ENCODE results near the gene FBXO3.

FBXO3 gene

GRCh38 chr11:33700063-33700501 lies 74.2 kb downstream of the FBXO3 start:
- DNase-seq: no peak

- no peak for DNase-seq
These were observed 74.7 kb downstream of the FBXO3 start for GRCh38 chr11:33699515-33700062.

DNA sequence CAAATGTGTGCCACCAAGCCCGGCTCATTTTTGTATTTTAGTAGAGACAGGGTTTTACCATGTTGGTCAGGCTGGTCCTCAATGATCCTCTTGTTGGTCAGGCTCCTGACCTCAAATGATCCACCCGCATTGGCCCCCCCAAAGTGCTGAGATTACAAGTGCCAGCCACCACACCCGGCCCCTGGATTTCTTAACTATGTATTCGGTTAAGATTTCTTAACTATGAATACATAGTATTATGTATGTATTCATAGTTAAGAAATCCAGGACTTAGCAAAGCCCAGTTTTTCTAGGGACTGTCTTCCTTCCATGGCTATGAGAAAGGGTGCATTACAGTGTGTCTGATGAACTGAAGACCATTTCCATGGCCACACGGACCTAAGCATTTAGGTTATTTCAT lies 75.4 kb downstream of the FBXO3 start:
- DNase-seq: no peak

DNA sequence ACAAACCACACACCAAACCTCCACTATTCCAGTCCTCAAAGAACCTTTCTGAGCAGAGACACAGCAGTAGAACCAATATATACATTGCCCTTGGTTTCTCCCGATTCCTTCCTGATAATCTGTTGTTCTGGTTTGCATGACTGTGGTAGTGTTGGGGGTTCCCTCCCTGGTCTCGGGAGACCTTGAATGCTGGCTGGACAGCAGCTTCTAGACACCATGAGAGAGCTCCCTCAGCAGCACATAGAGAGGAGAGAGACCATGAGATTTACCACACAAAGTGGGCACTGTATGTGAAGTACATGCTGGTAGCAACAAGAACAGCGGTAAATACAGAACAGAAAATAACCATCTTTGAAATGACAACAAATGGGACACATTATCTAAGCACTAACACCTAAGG lies 76.3 kb downstream of the FBXO3 start:
- no peak for DNase-seq

- no peak for DNase-seq
These were observed 77.2 kb downstream of the FBXO3 start for GRCh38 chr11:33696931-33697638.

GRCh38 chr11:33696411-33696810 lies 77.9 kb downstream of the FBXO3 start:
- no peak for DNase-seq

DNA sequence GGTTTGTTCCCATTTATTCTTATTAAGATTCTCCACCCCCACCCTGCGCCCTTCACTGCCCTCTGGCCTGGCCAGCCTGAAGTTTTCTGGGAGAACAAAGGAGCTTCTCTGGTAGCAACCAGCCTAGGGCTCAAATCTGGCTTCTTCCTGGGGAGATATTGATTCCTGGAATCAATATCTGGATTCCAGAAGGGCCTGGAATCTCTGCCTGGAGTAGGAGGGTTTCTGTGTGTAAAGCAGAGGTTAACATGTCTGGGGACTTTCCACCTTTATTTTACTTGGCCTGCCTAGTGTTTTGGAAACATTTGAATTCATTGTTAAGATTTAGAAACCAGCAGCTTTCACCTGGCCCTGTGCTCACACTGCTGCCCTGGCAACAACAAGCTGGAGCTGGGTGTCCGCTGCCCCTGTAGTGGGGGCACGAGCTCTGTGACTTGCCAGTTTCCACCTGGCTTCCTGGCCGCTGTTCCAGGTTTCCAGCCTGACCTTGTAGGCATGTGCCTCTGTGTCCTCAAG lies 79.2 kb downstream of the FBXO3 start:
- no peak for DNase-seq

GRCh38 chr11:33694346-33695050 lies 79.8 kb downstream of the FBXO3 start:
- DNase-seq: no peak

DNA sequence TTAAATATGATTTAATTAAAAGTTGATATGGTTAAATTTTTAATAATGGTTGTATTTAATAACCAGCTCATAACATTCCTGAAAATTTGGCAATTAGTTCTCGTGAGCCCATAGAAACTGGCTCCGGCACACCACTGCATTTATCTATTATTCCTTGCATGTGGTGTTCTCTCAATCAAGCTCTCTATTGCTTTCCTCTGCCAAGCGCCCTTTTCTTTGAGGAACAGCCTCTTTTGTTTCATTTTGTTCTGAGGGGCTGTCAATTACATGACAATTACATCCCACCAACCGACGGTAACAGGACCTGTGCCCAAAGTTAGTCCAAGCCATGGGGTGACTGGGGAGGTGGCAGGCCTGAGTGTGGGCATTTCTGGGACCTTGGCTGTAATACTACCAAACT lies 81.8 kb downstream of the FBXO3 start:
- DNase-seq: no peak

GRCh38 chr11:33692013-33692504 lies 82.3 kb downstream of the FBXO3 start:
- DNase-seq: no peak

DNA sequence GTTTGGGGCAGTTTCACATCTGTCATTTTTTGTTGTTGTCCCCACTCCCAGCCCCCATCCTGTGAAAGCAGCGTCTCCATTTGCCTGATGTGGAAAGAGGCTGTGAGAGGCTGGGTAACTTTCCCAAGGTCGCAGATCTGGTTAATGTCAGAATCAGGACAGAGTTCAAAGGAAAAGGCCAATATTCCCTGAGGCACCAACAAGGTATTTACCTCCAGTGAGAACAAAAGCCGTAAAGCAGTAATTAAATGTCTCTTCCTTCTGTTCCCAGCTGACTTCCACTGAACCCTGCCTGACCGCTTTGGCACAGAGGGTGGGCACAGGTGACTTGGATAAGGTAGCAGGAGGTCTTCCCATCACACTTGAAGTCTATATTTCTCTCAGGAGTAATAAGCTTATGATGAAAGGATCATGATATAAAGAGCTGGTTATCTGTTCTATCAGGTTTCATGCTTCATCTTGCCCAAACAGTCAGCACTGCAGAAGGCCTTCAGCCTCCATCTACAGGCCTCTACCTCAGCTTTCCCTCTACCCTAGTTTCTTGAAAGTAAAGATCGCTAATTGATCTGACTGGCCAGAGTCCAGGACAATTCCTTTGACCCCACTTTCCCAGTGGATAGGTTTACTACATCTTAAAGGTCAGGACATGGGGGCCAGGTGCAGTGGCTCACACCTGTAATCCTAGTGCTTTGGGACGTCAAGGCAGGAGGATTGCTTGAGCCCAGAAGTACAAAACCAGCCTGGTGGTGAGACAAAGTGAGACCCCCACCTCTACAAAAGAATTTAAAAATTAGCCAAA lies 83.1 kb downstream of the FBXO3 start:
- no peak for DNase-seq
